ENCODE data around the gene PRR33.

The PRR33 gene

GRCh38 chr11:1925373-1926155 is 33.9 kb upstream of the PRR33 start:
- Histone ChIP-seq H3K9ac (no peak overlapping the region), H3K4me2 (no peak overlapping the region), H3K27me3 (ENCODE audit: insufficient read depth, low read depth) (peaks cover 89% of the 10 kb centered on the region)

DNA sequence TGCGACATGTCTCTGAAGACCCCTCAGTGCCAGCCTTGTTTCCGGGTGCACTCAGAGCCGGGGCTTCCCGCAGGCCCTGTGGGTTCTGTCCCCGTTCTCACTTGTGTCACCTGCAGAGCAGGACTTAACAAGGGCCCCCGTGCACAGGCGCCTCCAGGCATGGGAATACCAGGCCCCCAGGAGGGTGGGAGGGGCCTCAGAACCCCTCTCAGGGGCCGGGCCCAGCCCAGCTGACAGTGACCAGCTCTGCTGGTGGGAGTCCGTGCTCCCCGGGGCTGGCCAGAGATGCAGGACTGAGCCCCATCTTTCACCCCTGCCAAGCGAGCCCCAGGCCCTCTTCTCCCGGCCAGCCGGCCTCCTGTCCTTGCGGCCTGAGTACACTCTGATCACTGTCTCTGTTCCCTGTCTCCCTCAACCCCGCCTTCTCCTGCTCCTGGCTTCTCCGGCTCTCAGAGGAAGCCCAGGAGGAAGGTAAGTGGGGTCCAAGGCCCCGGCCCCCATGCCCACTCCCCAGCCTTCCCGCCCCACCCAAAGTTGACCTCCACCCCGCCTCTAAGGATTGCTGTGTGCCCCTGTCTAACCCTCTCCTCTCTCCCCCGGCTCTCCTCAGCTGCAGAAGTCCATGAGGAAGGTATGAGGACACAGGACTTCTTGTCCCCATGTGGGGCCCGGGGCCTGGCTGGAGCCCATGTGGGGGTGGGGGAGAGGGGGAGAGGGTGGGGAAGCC is 33.1 kb upstream of the PRR33 start:
- peaks cover 84% of the 10 kb centered on the region for H3K27me3 ChIP-seq (ENCODE audit: insufficient read depth, low read depth)
- no peak overlapping the region for H2AFZ ChIP-seq (ENCODE audit: low read depth)
- H3K4me1 ChIP-seq (ENCODE audit: low read depth, poor library complexity, severe bottlenecking), result no peaks in the 10 kb centered on the region
- no peak overlapping the region for H3K9ac ChIP-seq
- H4K20me1 ChIP-seq (ENCODE audit: insufficient read depth), result no peaks in the 10 kb centered on the region
- H3K36me3 ChIP-seq (ENCODE audit: insufficient read depth), result no peaks in the 10 kb centered on the region
- H3K79me2 ChIP-seq (ENCODE audit: insufficient read depth, low read depth), result no peaks in the 10 kb centered on the region
- H3K4me2 ChIP-seq, result no peak overlapping the region
- no peak overlapping the region for H3K4me3 ChIP-seq (IDR thresholded peaks at IDR 0.05; ENCODE audit: insufficient read depth, low read depth, low read length)
- H3K27ac ChIP-seq, result no peak overlapping the region
- TF ChIP-seq, protein P1, sequence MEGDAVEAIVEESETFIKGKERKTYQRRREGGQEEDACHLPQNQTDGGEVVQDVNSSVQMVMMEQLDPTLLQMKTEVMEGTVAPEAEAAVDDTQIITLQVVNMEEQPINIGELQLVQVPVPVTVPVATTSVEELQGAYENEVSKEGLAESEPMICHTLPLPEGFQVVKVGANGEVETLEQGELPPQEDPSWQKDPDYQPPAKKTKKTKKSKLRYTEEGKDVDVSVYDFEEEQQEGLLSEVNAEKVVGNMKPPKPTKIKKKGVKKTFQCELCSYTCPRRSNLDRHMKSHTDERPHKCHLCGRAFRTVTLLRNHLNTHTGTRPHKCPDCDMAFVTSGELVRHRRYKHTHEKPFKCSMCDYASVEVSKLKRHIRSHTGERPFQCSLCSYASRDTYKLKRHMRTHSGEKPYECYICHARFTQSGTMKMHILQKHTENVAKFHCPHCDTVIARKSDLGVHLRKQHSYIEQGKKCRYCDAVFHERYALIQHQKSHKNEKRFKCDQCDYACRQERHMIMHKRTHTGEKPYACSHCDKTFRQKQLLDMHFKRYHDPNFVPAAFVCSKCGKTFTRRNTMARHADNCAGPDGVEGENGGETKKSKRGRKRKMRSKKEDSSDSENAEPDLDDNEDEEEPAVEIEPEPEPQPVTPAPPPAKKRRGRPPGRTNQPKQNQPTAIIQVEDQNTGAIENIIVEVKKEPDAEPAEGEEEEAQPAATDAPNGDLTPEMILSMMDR (conservative IDR thresholded peaks at IDR 0.05; ENCODE audit: low read depth, low read length), result no peak

More at GRCh38 chr11:1925373-1926155, 33.9 kb upstream of the PRR33 start:
- no peak overlapping the region for H3K4me3 ChIP-seq (IDR thresholded peaks at IDR 0.05; ENCODE audit: insufficient read depth, low read depth, low read length)
- H4K20me1 ChIP-seq (ENCODE audit: insufficient read depth), result no peaks in the 10 kb centered on the region
- H3K4me1 ChIP-seq (ENCODE audit: low read depth, poor library complexity, severe bottlenecking), result no peaks in the 10 kb centered on the region
- H3K27ac ChIP-seq, result no peak overlapping the region
- H3K36me3 ChIP-seq (ENCODE audit: insufficient read depth), result no peaks in the 10 kb centered on the region
- H2AFZ ChIP-seq (ENCODE audit: low read depth), result no peak overlapping the region
- no peaks in the 10 kb centered on the region for H3K79me2 ChIP-seq (ENCODE audit: insufficient read depth, low read depth)
- TF ChIP-seq, protein P1 (conservative IDR thresholded peaks at IDR 0.05; ENCODE audit: low read depth, low read length), result no peak

- Histone ChIP-seq H2AFZ (ENCODE audit: low read depth) (no peak overlapping the region), H4K20me1 (ENCODE audit: insufficient read depth) (no peaks in the 10 kb centered on the region), H3K79me2 (ENCODE audit: insufficient read depth, low read depth) (no peaks in the 10 kb centered on the region), H3K4me2 (no peak overlapping the region), H3K4me1 (ENCODE audit: low read depth, poor library complexity, severe bottlenecking) (no peaks in the 10 kb centered on the region), H3K4me3 (IDR thresholded peaks at IDR 0.05; ENCODE audit: insufficient read depth, low read depth, low read length) (no peak overlapping the region), H3K9ac (no peak overlapping the region), H3K36me3 (ENCODE audit: insufficient read depth) (no peaks in the 10 kb centered on the region), H3K27me3 (ENCODE audit: insufficient read depth, low read depth) (peaks cover 83% of the 10 kb centered on the region), H3K27ac (no peak overlapping the region)
- TF ChIP-seq, protein P1 (conservative IDR thresholded peaks at IDR 0.05; ENCODE audit: low read depth, low read length), result no peak
Observed at GRCh38 chr11:1924181-1924580, 32.5 kb upstream of the PRR33 start.

GRCh38 chr11:1923201-1923956 is 31.7 kb upstream of the PRR33 start:
- H3K4me1 ChIP-seq (ENCODE audit: low read depth, poor library complexity, severe bottlenecking), result no peaks in the 10 kb centered on the region
- no peak overlapping the region for H3K9ac ChIP-seq
- no peaks in the 10 kb centered on the region for H3K79me2 ChIP-seq (ENCODE audit: insufficient read depth, low read depth)
- H3K36me3 ChIP-seq (ENCODE audit: insufficient read depth), result no peaks in the 10 kb centered on the region
- H3K27me3 ChIP-seq (ENCODE audit: insufficient read depth, low read depth), result peaks cover 81% of the 10 kb centered on the region
- H3K4me3 ChIP-seq (IDR thresholded peaks at IDR 0.05; ENCODE audit: insufficient read depth, low read depth, low read length), result no peak overlapping the region
- TF ChIP-seq, protein P1 (conservative IDR thresholded peaks at IDR 0.05; ENCODE audit: low read depth, low read length), result no peak
- no peak overlapping the region for H2AFZ ChIP-seq (ENCODE audit: low read depth)
- H3K27ac ChIP-seq, result no peak overlapping the region
- no peak overlapping the region for H3K4me2 ChIP-seq
- H4K20me1 ChIP-seq (ENCODE audit: insufficient read depth), result no peaks in the 10 kb centered on the region
